GM12878 (cell line): Measurements from ENCODE around the gene NRK. TPM values are rescaled to one million over a fixed set of nuclear protein-coding genes. Genes with fewer than 3 reads are reported as not detected.

Experiments
- ATAC-seq: fragments of 200-7000 bp; cut with Tn5 transposase; 3 replicates; pipeline ENCODE4 v1.9.1; 2020; ENCODE audit warnings: mild to moderate bottlenecking, moderate library complexity
- Bru-seq: library from RNA; stranded (reverse); fragments of 400-500 nt; gene quantifications from one replicate; lab custom pipeline; 2021; lab: Mats Ljungman, UMichigan
- BruChase-seq, 2 experiments: library from RNA; stranded (reverse); fragments of 400-500 nt; gene quantifications; one replicate each; lab custom pipeline; 2021; lab: Mats Ljungman, UMichigan
- BruUV-seq: library from RNA; stranded (reverse); fragments of 400-500 nt; replicated peaks from 2 replicates; lab custom pipeline; 2021; lab: Mats Ljungman, UMichigan
- CTCF ChIA-PET: fragments of 300-600 bp; sonication (Branson Sonifier 250); formaldehyde crosslinking; extraction: SDS; loops from one replicate; lab custom pipeline; 2021; ENCODE audit warnings: inconsistent platforms; lab: Yijun Ruan, JAX
- POLR2A ChIA-PET: fragments of 350-600 bp; formaldehyde crosslinking; extraction: SDS; loops from one replicate; lab custom pipeline; 2021; ENCODE audit warnings: inconsistent platforms; lab: Charles Lee
- RAD21 ChIA-PET: fragments of 300-600 bp; sonication (Branson Sonifier 250); formaldehyde crosslinking; loops from one replicate; lab custom pipeline; 2023; ENCODE audit warnings: antibody characterized with exemption; ENCODE audit not compliant: unreplicated experiment; lab: Charles Lee
- SMC1A ChIA-PET: fragments of 300-600 bp; sonication (Branson Sonifier 250); formaldehyde crosslinking; loops from one replicate; lab custom pipeline; 2023; ENCODE audit not compliant: unreplicated experiment, uncharacterized antibody; lab: Charles Lee
- DNase-seq: peaks from one replicate; pipeline ENCODE4 v3.0.0-alpha.2; 2011; ENCODE audit warnings: low read depth, low spot score
- FAIRE-seq: peaks from 3 replicates; lab custom pipeline; 2011; peaks lifted over from hg19 to GRCh38; lab: Jason Lieb, UNC
- H2AFZ ChIP-seq: 2 replicates; pipeline ENCODE4 v1.6.0; 2011; ENCODE audit warnings: low read depth, low read length, control low read depth; ENCODE audit not compliant: control insufficient read depth
- H3K27ac ChIP-seq: 2 replicates; pipeline ENCODE4 v1.5.1; 2011; ENCODE audit warnings: control low read depth; ENCODE audit not compliant: control insufficient read depth, insufficient read depth
- H3K27me3 ChIP-seq, 2 experiments: replicated peaks in 1 of 2; 2 replicates each; pipeline versions ENCODE4 v1.6.0 to v1.6.1; 2011; ENCODE audit warnings: low read length in 1 of 2; ENCODE audit not compliant: control insufficient read depth in 2 of 2, insufficient read depth in 2 of 2
- H3K36me3 ChIP-seq, 2 experiments: 2 replicates each; pipeline ENCODE4 v1.5.1; 2011; ENCODE audit warnings: low read length in 1 of 2; ENCODE audit not compliant: control insufficient read depth in 2 of 2, insufficient read depth in 2 of 2
- H3K4me1 ChIP-seq: 2 replicates; pipeline ENCODE4 v1.6.1; 2011; ENCODE audit warnings: mild to moderate bottlenecking, low read length, moderate library complexity, mixed read lengths; ENCODE audit not compliant: control insufficient read depth, insufficient read depth
- H3K4me2 ChIP-seq: 2 replicates; pipeline ENCODE4 v1.6.0; 2011; ENCODE audit warnings: control low read depth; ENCODE audit not compliant: control insufficient read depth, insufficient read depth
- H3K4me3 ChIP-seq: fragments of 200-600 bp; sonication (generic); 2 replicates; pipeline ENCODE4 v1.5.1; 2016
- H3K79me2 ChIP-seq: 2 replicates; pipeline ENCODE4 v1.6.0; 2011; ENCODE audit warnings: low read length; ENCODE audit not compliant: control insufficient read depth, insufficient read depth
- H3K9ac ChIP-seq: 2 replicates; pipeline ENCODE4 v1.8.0; 2011; ENCODE audit warnings: low read length, control low read depth, mixed read lengths; ENCODE audit not compliant: control insufficient read depth, insufficient read depth
- H3K9me3 ChIP-seq: replicated peaks from 3 replicates; pipeline ENCODE4 v1.5.1; 2011; ENCODE audit warnings: mild to moderate bottlenecking, low read length; ENCODE audit not compliant: control insufficient read depth, insufficient read depth
- H4K20me1 ChIP-seq: 2 replicates; pipeline ENCODE4 v1.6.0; 2011; ENCODE audit not compliant: control insufficient read depth, insufficient read depth
- BCL3 ChIP-seq: IDR thresholded peaks from 2 replicates; pipeline ENCODE4 v1.6.1; 2011; ENCODE audit warnings: borderline replicate concordance, low read depth, mild to moderate bottlenecking, moderate library complexity, low read length; ENCODE audit not compliant: insufficient read depth, poor library complexity, severe bottlenecking
- GABPA ChIP-seq: IDR thresholded peaks from 2 replicates; pipeline ENCODE4 v1.6.1; 2014; ENCODE audit warnings: antibody characterized with exemption, low read depth, mild to moderate bottlenecking, inconsistent platforms
- GATAD2B ChIP-seq: fragments of 450-650 bp; conservative IDR thresholded peaks from 2 replicates; pipeline ENCODE4 v1.6.1; 2017; ENCODE audit warnings: low read depth, mild to moderate bottlenecking, moderate library complexity
- HDAC6 ChIP-seq: fragments of 200-600 bp; sonication (generic); IDR thresholded peaks from one replicate; pipeline ENCODE4 v1.8.0; 2017; ENCODE audit warnings: antibody characterized with exemption; ENCODE audit not compliant: unreplicated experiment
- LARP7 ChIP-seq: fragments of 450-650 bp; IDR thresholded peaks from 2 replicates; pipeline ENCODE4 v1.6.1; 2017; ENCODE audit warnings: mild to moderate bottlenecking
- PAX8 ChIP-seq: fragments of 450-650 bp; IDR thresholded peaks from 2 replicates; pipeline ENCODE4 v1.6.1; 2017; ENCODE audit warnings: mild to moderate bottlenecking, moderate library complexity
- WGBS: methylation state at CpG from one replicate; pipeline ENCODE4 v1.1.6; 2016; ENCODE audit warnings: low lambda C conversion rate; ENCODE audit not compliant: insufficient replicate concordance, insufficient coverage; ENCODE audit errors: missing lambda C conversion rate; 5-methylcytosine and 5-hydroxymethylcytosine counted together
- in situ Hi-C: fragments of 300-500 bp; cut with MboI; formaldehyde crosslinking; loops from 9 replicates; pipeline ENCODE4 v1.14.3; 2018; ENCODE audit warnings: mixed read lengths
- intact Hi-C: fragments of 100-400 bp; cut with micrococcal nuclease; formaldehyde crosslinking; loops from one replicate; pipeline ENCODE4 v1.14.2; 2022; ENCODE audit not compliant: unreplicated experiment
- long read RNA-seq, 2 experiments: library from polyadenylated mRNA; unstranded; transcript quantifications; one replicate each; pipeline ENCODE4 v2.0.0, GENCODE V29; 2019 to 2020
- polyA minus RNA-seq, 3 experiments: library from RNA; depleted of rRNA, polyadenylated mRNA; stranded (reverse); fragments of >200 nt; gene quantifications; 2 replicates each; pipeline ENCODE4 v1.2.3, GENCODE V29; 2011
- polyA plus RNA-seq, 11 experiments: library from polyadenylated mRNA; depleted of rRNA in 4 of 11; unstranded in 6 of 11; stranded (reverse) in 5 of 11; fragments of >200 nt; fragmentation: Nextera tagmentation in 4 of 11; fragmentation: Illumina TruSeq in 1 of 11; extraction: Ambion mirVana in 4 of 11; extraction: Trizol in 1 of 11; gene quantifications; 1 replicate in 1 of 11; 2 replicates in 10 of 11; pipeline versions ENCODE4 v1.2.1 to v1.2.3, GENCODE V29; 2011 to 2016; ENCODE audit warnings: inconsistent platforms in 2 of 11, missing spikeins in 2 of 11, low read depth in 1 of 11
- total RNA-seq, 4 experiments: library from RNA; depleted of rRNA in 3 of 4; stranded (reverse); fragments of >200 nt in 3 of 4; fragmentation: Illumina TruSeq in 1 of 4; extraction: Trizol in 1 of 4; gene quantifications; 2 replicates each; pipeline versions ENCODE4 v1.2.1 to v1.2.3, GENCODE V29; 2013 to 2021
- TF ChIP-seq, protein P1 (sequence below): fragments of 450-650 bp; IDR thresholded peaks from 2 replicates; pipeline ENCODE4 v1.6.1; 2017; ENCODE audit warnings: borderline replicate concordance
- TF ChIP-seq, protein P2 (sequence below): fragments of 450-650 bp; IDR thresholded peaks from 2 replicates; pipeline ENCODE4 v1.6.1; 2017; ENCODE audit warnings: low read depth, mild to moderate bottlenecking, moderate library complexity

The NRK gene, protein sequence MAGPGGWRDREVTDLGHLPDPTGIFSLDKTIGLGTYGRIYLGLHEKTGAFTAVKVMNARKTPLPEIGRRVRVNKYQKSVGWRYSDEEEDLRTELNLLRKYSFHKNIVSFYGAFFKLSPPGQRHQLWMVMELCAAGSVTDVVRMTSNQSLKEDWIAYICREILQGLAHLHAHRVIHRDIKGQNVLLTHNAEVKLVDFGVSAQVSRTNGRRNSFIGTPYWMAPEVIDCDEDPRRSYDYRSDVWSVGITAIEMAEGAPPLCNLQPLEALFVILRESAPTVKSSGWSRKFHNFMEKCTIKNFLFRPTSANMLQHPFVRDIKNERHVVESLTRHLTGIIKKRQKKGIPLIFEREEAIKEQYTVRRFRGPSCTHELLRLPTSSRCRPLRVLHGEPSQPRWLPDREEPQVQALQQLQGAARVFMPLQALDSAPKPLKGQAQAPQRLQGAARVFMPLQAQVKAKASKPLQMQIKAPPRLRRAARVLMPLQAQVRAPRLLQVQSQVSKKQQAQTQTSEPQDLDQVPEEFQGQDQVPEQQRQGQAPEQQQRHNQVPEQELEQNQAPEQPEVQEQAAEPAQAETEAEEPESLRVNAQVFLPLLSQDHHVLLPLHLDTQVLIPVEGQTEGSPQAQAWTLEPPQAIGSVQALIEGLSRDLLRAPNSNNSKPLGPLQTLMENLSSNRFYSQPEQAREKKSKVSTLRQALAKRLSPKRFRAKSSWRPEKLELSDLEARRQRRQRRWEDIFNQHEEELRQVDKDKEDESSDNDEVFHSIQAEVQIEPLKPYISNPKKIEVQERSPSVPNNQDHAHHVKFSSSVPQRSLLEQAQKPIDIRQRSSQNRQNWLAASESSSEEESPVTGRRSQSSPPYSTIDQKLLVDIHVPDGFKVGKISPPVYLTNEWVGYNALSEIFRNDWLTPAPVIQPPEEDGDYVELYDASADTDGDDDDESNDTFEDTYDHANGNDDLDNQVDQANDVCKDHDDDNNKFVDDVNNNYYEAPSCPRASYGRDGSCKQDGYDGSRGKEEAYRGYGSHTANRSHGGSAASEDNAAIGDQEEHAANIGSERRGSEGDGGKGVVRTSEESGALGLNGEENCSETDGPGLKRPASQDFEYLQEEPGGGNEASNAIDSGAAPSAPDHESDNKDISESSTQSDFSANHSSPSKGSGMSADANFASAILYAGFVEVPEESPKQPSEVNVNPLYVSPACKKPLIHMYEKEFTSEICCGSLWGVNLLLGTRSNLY (N-terminal part only)
- total RNA-seq (2013; cell fraction: nucleolus; rRNA removed), result not detected in 2 replicates
- total RNA-seq (2014; rRNA removed) (not detected in 2 replicates), total RNA-seq (2014; rRNA removed; fragmentation: Illumina TruSeq; extraction: Trizol) (not detected in 2 replicates), total RNA-seq (2021) (0.08 and 0.15 TPM in 2 replicates), polyA plus RNA-seq (2011; rRNA removed) (not detected in 2 replicates), polyA plus RNA-seq (2014; fragmentation: Illumina TruSeq; extraction: Trizol) (not detected in 2 replicates), polyA plus RNA-seq (2014; fragmentation: Nextera tagmentation; extraction: Ambion mirVana) (not detected), polyA plus RNA-seq (2014; rRNA removed) (not detected in 2 replicates), polyA plus RNA-seq (2016; fragmentation: Nextera tagmentation; extraction: Ambion mirVana) (not detected), polyA minus RNA-seq (2011; rRNA and poly(A)+ RNA removed) (not detected in 2 replicates), Bru-seq, nascent RNA (percentile 0 among the genes with signal in this experiment), BruChase-seq, experiment 1, labeled RNA remaining after a 6-hour chase (percentile 0 among the genes with signal in this experiment), BruChase-seq, experiment 2, labeled RNA remaining after a 2-hour chase (not detected)
- not detected for polyA plus RNA-seq (2011; ENCODE audit: low read depth)
- not detected in 2 replicates for polyA plus RNA-seq (2011; cell fraction: cytosol; rRNA removed)
- not detected in 2 replicates for polyA plus RNA-seq (2011; cell fraction: nucleus; rRNA removed)
- polyA plus RNA-seq (2012), result not detected in 2 replicates
- not detected in 2 replicates for polyA minus RNA-seq (2011; cell fraction: cytosol; rRNA and poly(A)+ RNA removed)
- not detected in 2 replicates for polyA minus RNA-seq (2011; cell fraction: nucleus; rRNA and poly(A)+ RNA removed)
- long read RNA-seq, experiment 1, result 0 reads
- long read RNA-seq, experiment 2, result 0 reads

- no peaks in the 10 kb centered on the region for H3K27me3 ChIP-seq
- H2AFZ ChIP-seq, result no peak within 1 kb of the TSS
- no peak within 1 kb of the TSS for H3K27ac ChIP-seq
- in situ Hi-C loops (no loop called here), intact Hi-C loops (no loop called here)
- no peak for DNase-seq
- WGBS, result 64% methylated on average over 53 of the region's 76 CpGs
- RAD21 ChIA-PET, result no interaction called here
- POLR2A ChIA-PET, result no interaction called here
- no TSS peak for BruUV-seq
- H4K20me1 ChIP-seq, result no peaks in the 10 kb centered on the region
- H3K4me1 ChIP-seq, result no peaks in the 10 kb centered on the region
- no peak for ATAC-seq
- FAIRE-seq, result no peak
- CTCF ChIA-PET, result no interaction called here
- no peaks in the 10 kb centered on the region for H3K36me3 ChIP-seq
- no peak within 1 kb of the TSS for H3K9ac ChIP-seq
- no peaks in the 10 kb centered on the region; the same call in 2 of the 3 replicates for H3K9me3 ChIP-seq
- no peak within 1 kb of the TSS for H3K4me3 ChIP-seq
- H3K79me2 ChIP-seq, result no peaks in the 10 kb centered on the region
- H3K4me2 ChIP-seq, result no peak within 1 kb of the TSS
- SMC1A ChIA-PET, result no interaction called here
- no peak for TF ChIP-seq GATAD2B
- TF ChIP-seq, protein P1, sequence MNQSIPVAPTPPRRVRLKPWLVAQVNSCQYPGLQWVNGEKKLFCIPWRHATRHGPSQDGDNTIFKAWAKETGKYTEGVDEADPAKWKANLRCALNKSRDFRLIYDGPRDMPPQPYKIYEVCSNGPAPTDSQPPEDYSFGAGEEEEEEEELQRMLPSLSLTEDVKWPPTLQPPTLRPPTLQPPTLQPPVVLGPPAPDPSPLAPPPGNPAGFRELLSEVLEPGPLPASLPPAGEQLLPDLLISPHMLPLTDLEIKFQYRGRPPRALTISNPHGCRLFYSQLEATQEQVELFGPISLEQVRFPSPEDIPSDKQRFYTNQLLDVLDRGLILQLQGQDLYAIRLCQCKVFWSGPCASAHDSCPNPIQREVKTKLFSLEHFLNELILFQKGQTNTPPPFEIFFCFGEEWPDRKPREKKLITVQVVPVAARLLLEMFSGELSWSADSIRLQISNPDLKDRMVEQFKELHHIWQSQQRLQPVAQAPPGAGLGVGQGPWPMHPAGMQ, result no peak
- TF ChIP-seq BCL3, result no peak
- TF ChIP-seq LARP7, result no peak
- TF ChIP-seq, protein P2, sequence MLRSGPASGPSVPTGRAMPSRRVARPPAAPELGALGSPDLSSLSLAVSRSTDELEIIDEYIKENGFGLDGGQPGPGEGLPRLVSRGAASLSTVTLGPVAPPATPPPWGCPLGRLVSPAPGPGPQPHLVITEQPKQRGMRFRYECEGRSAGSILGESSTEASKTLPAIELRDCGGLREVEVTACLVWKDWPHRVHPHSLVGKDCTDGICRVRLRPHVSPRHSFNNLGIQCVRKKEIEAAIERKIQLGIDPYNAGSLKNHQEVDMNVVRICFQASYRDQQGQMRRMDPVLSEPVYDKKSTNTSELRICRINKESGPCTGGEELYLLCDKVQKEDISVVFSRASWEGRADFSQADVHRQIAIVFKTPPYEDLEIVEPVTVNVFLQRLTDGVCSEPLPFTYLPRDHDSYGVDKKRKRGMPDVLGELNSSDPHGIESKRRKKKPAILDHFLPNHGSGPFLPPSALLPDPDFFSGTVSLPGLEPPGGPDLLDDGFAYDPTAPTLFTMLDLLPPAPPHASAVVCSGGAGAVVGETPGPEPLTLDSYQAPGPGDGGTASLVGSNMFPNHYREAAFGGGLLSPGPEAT, result no peak
- TF ChIP-seq GABPA, result no peak
- TF ChIP-seq PAX8, result no peak
- no peak for TF ChIP-seq HDAC6
Observed at GRCh38 chrX:105822138-105823091, at the start of gene NRK. NRK (plus strand) TSS chrX:105822539; CDS start chrX:105822846, 307 bp downstream.
